Panc1 (cell line): Measurements from ENCODE around the gene HSPB9. TPM values are rescaled to one million over a fixed set of nuclear protein-coding genes. Genes with fewer than 3 reads are reported as not detected.

Source experiments
- ATAC-seq: fragments of 200-7000 bp; cut with Tn5 transposase; 2 replicates; pipeline ENCODE4 v1.9.1; 2020; ENCODE audit warnings: mild to moderate bottlenecking, moderate library complexity
- BruUV-seq: library from RNA; stranded (reverse); fragments of 400-500 nt; replicated peaks from 2 replicates; lab custom pipeline; 2021; lab: Mats Ljungman, UMichigan
- CTCF ChIA-PET: fragments of 300-600 bp; sonication (Branson Sonifier 250); formaldehyde crosslinking; loops from one replicate; lab custom pipeline; 2022; ENCODE audit warnings: antibody characterized with exemption; lab: Charles Lee
- POLR2A ChIA-PET: fragments of 300-600 bp; sonication (Branson Sonifier 250); formaldehyde crosslinking; loops from one replicate; lab custom pipeline; 2022; ENCODE audit warnings: antibody characterized with exemption; lab: Charles Lee
- DNase-seq: peaks from one replicate; pipeline ENCODE4 v3.0.0-alpha.2; 2010; ENCODE audit warnings: low read depth, low spot score
- H3K27ac ChIP-seq: 2 replicates; pipeline ENCODE4 v1.5.1; 2011; ENCODE audit warnings: mild to moderate bottlenecking, low read length, inconsistent platforms
- H3K27me3 ChIP-seq: fragments of 200-500 bp; sonication (Bioruptor generic); 2 replicates; pipeline ENCODE4 v1.6.0; 2014; ENCODE audit warnings: low read length, inconsistent platforms; ENCODE audit not compliant: control insufficient read depth, insufficient read depth
- H3K36me3 ChIP-seq: fragments of 200-500 bp; sonication (Bioruptor generic); 2 replicates; pipeline ENCODE4 v1.5.1; 2014; ENCODE audit warnings: inconsistent platforms, mild to moderate bottlenecking, low read length, moderate library complexity; ENCODE audit not compliant: control insufficient read depth, insufficient read depth
- H3K4me1 ChIP-seq: 2 replicates; pipeline ENCODE4 v1.5.1; 2011; ENCODE audit warnings: inconsistent platforms, mild to moderate bottlenecking, low read length, moderate library complexity; ENCODE audit not compliant: control insufficient read depth, insufficient read depth
- H3K4me3 ChIP-seq, 2 experiments: 2 replicates each; pipeline ENCODE4 v1.5.1; 2011 to 2012; ENCODE audit warnings: low read depth in 2 of 2, low read length in 2 of 2, mild to moderate bottlenecking in 2 of 2, inconsistent platforms in 1 of 2, moderate library complexity in 1 of 2
- H3K9me3 ChIP-seq: fragments of 200-500 bp; sonication (Bioruptor generic); 2 replicates; pipeline ENCODE4 v1.5.1; 2014; ENCODE audit warnings: low read depth, mild to moderate bottlenecking, inconsistent platforms, low read length, moderate library complexity; ENCODE audit not compliant: control insufficient read depth, insufficient read depth
- POLR2AphosphoS5 ChIP-seq: IDR thresholded peaks from 2 replicates; pipeline ENCODE4 v1.6.1; 2012; ENCODE audit warnings: mild to moderate bottlenecking, low read depth, low read length, moderate library complexity
- SIN3A ChIP-seq: IDR thresholded peaks from 2 replicates; pipeline ENCODE4 v1.6.1; 2012; ENCODE audit warnings: low read depth, mild to moderate bottlenecking, low read length, moderate library complexity, borderline replicate concordance; ENCODE audit not compliant: insufficient read depth
- TCF7L2 ChIP-seq: IDR thresholded peaks from 2 replicates; pipeline ENCODE4 v1.6.1; 2011; ENCODE audit warnings: mild to moderate bottlenecking, low read depth, low read length, inconsistent platforms
- in situ Hi-C: cut with HindIII; loops from 2 replicates; pipeline ENCODE4 v1.10.0; 2016; ENCODE audit warnings: low sequenced_read_pairs, low pct_unique_long_range_greater_than_20kb
- intact Hi-C: fragments of 100-400 bp; cut with micrococcal nuclease; formaldehyde crosslinking; loops from one replicate; pipeline ENCODE4 v1.10.0; 2022; ENCODE audit not compliant: unreplicated experiment
- total RNA-seq: library from RNA; stranded (reverse); gene quantifications from one replicate; pipeline ENCODE4 v1.2.1, GENCODE V29; 2021; ENCODE audit not compliant: unreplicated experiment
- TF ChIP-seq, protein P1 (sequence below): fragments of 450-650 bp; IDR thresholded peaks from 2 replicates; pipeline ENCODE4 v1.5.1; 2017; ENCODE audit warnings: mild to moderate bottlenecking
- TF ChIP-seq, protein P2 (sequence below), 2 experiments: IDR thresholded peaks; 2 replicates each; pipeline ENCODE4 v1.6.1; 2011 to 2012; ENCODE audit warnings: low read depth in 2 of 2, control low read depth in 1 of 2, low read length in 1 of 2, mild to moderate bottlenecking in 1 of 2, moderate library complexity in 1 of 2; ENCODE audit not compliant: insufficient read depth in 1 of 2

HSPB9 gene
- total RNA-seq, 1 experiment from 2014 or later, result not detected

DNA sequence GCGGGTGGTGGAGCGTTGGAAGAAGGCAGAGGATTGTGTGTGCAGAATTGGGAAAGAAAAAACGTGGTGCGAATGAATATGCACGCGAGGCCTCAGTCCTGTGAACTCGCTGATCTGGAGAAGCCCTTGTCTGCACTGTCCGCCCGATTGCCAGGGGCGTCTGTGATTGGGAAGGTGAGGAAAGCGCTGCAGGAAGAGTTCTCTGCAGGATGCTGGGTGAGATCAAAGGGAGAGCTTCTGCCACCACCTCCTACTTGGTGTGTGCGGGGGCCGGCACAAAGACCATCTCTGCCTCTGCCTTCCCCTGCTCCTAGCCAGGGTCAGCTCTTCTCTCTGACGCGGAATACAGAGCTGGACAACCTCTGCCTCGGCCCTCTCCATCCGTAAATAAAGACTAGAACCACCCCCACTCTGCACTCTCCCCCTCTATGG lies 33.0 kb downstream of the HSPB9 start:
- no peaks in the 10 kb centered on the region for H3K9me3 ChIP-seq
- CTCF ChIA-PET, result no interaction called here
- ATAC-seq (no peak; the same call in 1 of the 2 replicates), DNase-seq (no peak)
- POLR2A ChIA-PET, result no interaction called here
- TF ChIP-seq SIN3A (no peak), TCF7L2 (no peak), POLR2AphosphoS5 (no peak)
- TF ChIP-seq, protein P1, sequence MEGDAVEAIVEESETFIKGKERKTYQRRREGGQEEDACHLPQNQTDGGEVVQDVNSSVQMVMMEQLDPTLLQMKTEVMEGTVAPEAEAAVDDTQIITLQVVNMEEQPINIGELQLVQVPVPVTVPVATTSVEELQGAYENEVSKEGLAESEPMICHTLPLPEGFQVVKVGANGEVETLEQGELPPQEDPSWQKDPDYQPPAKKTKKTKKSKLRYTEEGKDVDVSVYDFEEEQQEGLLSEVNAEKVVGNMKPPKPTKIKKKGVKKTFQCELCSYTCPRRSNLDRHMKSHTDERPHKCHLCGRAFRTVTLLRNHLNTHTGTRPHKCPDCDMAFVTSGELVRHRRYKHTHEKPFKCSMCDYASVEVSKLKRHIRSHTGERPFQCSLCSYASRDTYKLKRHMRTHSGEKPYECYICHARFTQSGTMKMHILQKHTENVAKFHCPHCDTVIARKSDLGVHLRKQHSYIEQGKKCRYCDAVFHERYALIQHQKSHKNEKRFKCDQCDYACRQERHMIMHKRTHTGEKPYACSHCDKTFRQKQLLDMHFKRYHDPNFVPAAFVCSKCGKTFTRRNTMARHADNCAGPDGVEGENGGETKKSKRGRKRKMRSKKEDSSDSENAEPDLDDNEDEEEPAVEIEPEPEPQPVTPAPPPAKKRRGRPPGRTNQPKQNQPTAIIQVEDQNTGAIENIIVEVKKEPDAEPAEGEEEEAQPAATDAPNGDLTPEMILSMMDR, result no peak
- TF ChIP-seq, protein P2, sequence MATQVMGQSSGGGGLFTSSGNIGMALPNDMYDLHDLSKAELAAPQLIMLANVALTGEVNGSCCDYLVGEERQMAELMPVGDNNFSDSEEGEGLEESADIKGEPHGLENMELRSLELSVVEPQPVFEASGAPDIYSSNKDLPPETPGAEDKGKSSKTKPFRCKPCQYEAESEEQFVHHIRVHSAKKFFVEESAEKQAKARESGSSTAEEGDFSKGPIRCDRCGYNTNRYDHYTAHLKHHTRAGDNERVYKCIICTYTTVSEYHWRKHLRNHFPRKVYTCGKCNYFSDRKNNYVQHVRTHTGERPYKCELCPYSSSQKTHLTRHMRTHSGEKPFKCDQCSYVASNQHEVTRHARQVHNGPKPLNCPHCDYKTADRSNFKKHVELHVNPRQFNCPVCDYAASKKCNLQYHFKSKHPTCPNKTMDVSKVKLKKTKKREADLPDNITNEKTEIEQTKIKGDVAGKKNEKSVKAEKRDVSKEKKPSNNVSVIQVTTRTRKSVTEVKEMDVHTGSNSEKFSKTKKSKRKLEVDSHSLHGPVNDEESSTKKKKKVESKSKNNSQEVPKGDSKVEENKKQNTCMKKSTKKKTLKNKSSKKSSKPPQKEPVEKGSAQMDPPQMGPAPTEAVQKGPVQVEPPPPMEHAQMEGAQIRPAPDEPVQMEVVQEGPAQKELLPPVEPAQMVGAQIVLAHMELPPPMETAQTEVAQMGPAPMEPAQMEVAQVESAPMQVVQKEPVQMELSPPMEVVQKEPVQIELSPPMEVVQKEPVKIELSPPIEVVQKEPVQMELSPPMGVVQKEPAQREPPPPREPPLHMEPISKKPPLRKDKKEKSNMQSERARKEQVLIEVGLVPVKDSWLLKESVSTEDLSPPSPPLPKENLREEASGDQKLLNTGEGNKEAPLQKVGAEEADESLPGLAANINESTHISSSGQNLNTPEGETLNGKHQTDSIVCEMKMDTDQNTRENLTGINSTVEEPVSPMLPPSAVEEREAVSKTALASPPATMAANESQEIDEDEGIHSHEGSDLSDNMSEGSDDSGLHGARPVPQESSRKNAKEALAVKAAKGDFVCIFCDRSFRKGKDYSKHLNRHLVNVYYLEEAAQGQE (IDR thresholded peaks at IDR 0.05; ENCODE audit: insufficient read depth in 1 of 2, low read depth in 2 of 2, low read length in 1 of 2), result no peak
- BruUV-seq, result no TSS peak
- H3K36me3 ChIP-seq, result no peaks in the 10 kb centered on the region; the same call in 1 of the 2 replicates
- H3K27me3 ChIP-seq, result no peaks in the 10 kb centered on the region
- intact Hi-C loops (no loop called here), in situ Hi-C loops (no loop called here)
- no peaks in the 10 kb centered on the region for H3K4me1 ChIP-seq
- peak overlapping the region; percentile 65 for H3K27ac ChIP-seq
- peak overlapping the region; percentile 62 to 98 for H3K4me3 ChIP-seq

DNA sequence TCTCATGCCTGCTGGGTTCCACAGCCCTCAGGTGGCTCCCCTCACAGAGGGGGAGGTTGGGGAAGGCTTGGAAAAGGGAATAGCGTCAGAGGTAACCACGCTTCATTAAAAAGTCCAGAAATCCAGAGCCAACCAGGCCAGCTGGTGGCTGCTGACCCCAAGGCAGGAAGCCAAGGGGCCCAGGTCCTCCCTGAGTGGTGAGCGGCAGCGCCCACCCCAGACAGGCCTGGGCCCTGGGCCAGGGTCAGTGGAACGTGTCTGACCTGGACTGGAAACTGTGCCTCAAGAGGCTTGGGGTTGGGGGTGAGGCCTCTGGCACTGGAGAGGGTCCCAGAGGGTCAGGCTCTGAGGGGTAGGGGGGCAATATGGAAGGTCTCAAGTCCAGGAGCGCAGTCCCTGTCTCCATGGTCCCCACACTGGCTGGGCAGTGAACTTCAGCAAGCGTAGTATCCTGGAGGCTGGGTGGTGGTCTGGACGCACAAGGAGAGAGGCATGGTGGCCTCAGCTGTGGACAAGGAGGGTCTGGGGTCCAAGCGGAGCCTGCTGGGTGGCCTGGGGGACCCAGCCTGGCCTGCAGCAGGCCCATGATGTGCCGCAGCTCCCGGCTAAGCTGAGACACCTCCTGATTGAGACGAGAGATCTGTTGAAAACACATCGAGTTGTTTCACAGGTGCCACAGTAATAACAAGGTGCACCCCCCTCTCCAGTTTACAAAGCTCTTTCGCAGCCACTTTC lies 37.4 kb downstream of the HSPB9 start:
- H3K27me3 ChIP-seq, result no peaks in the 10 kb centered on the region
- no peak for ATAC-seq
- H3K36me3 ChIP-seq, result no peaks in the 10 kb centered on the region
- ChIA-PET CTCF (no interaction called here), POLR2A (no interaction called here)
- TF ChIP-seq POLR2AphosphoS5 (no peak), SIN3A (no peak)
- TF ChIP-seq, protein P1, result no peak
- in situ Hi-C loops, result no loop called here
- H3K4me1 ChIP-seq, result no peaks in the 10 kb centered on the region
- no TSS peak for BruUV-seq
- no peak overlapping the region for H3K27ac ChIP-seq
- no peaks in the 10 kb centered on the region for H3K9me3 ChIP-seq
- DNase-seq, result no peak
- H3K4me3 ChIP-seq, result no peak overlapping the region
- intact Hi-C loops, result no loop called here
